GM12878 (cell line): Measurements from ENCODE around the gene GSTCD. TPM values are rescaled to one million over a fixed set of nuclear protein-coding genes. Genes with fewer than 3 reads are reported as not detected.

ENCODE experiments used
- ATAC-seq: fragments of 200-7000 bp; cut with Tn5 transposase; 3 replicates; pipeline ENCODE4 v1.9.1; 2020; ENCODE audit warnings: mild to moderate bottlenecking, moderate library complexity
- BruUV-seq: library from RNA; stranded (reverse); fragments of 400-500 nt; replicated peaks from 2 replicates; lab custom pipeline; 2021; lab: Mats Ljungman, UMichigan
- CTCF ChIA-PET: fragments of 300-600 bp; sonication (Branson Sonifier 250); formaldehyde crosslinking; extraction: SDS; loops from one replicate; lab custom pipeline; 2021; ENCODE audit warnings: inconsistent platforms; lab: Yijun Ruan, JAX
- POLR2A ChIA-PET: fragments of 350-600 bp; formaldehyde crosslinking; extraction: SDS; loops from one replicate; lab custom pipeline; 2021; ENCODE audit warnings: inconsistent platforms; lab: Charles Lee
- RAD21 ChIA-PET: fragments of 300-600 bp; sonication (Branson Sonifier 250); formaldehyde crosslinking; loops from one replicate; lab custom pipeline; 2023; ENCODE audit warnings: antibody characterized with exemption; ENCODE audit not compliant: unreplicated experiment; lab: Charles Lee
- SMC1A ChIA-PET: fragments of 300-600 bp; sonication (Branson Sonifier 250); formaldehyde crosslinking; loops from one replicate; lab custom pipeline; 2023; ENCODE audit not compliant: unreplicated experiment, uncharacterized antibody; lab: Charles Lee
- DNase-seq: peaks from one replicate; pipeline ENCODE4 v3.0.0-alpha.2; 2011; ENCODE audit warnings: low read depth, low spot score
- FAIRE-seq: peaks from 3 replicates; lab custom pipeline; 2011; peaks lifted over from hg19 to GRCh38; lab: Jason Lieb, UNC
- H2AFZ ChIP-seq: 2 replicates; pipeline ENCODE4 v1.6.0; 2011; ENCODE audit warnings: low read depth, low read length, control low read depth; ENCODE audit not compliant: control insufficient read depth
- H3K27ac ChIP-seq: 2 replicates; pipeline ENCODE4 v1.5.1; 2011; ENCODE audit warnings: control low read depth; ENCODE audit not compliant: control insufficient read depth, insufficient read depth
- H3K27me3 ChIP-seq, 2 experiments: replicated peaks in 1 of 2; 2 replicates each; pipeline versions ENCODE4 v1.6.0 to v1.6.1; 2011; ENCODE audit warnings: low read length in 1 of 2; ENCODE audit not compliant: control insufficient read depth in 2 of 2, insufficient read depth in 2 of 2
- H3K36me3 ChIP-seq, 2 experiments: 2 replicates each; pipeline ENCODE4 v1.5.1; 2011; ENCODE audit warnings: low read length in 1 of 2; ENCODE audit not compliant: control insufficient read depth in 2 of 2, insufficient read depth in 2 of 2
- H3K4me1 ChIP-seq: 2 replicates; pipeline ENCODE4 v1.6.1; 2011; ENCODE audit warnings: mild to moderate bottlenecking, low read length, moderate library complexity, mixed read lengths; ENCODE audit not compliant: control insufficient read depth, insufficient read depth
- H3K4me2 ChIP-seq: 2 replicates; pipeline ENCODE4 v1.6.0; 2011; ENCODE audit warnings: control low read depth; ENCODE audit not compliant: control insufficient read depth, insufficient read depth
- H3K4me3 ChIP-seq: fragments of 200-600 bp; sonication (generic); 2 replicates; pipeline ENCODE4 v1.5.1; 2016
- H3K79me2 ChIP-seq: 2 replicates; pipeline ENCODE4 v1.6.0; 2011; ENCODE audit warnings: low read length; ENCODE audit not compliant: control insufficient read depth, insufficient read depth
- H3K9ac ChIP-seq: 2 replicates; pipeline ENCODE4 v1.8.0; 2011; ENCODE audit warnings: low read length, control low read depth, mixed read lengths; ENCODE audit not compliant: control insufficient read depth, insufficient read depth
- H3K9me3 ChIP-seq: replicated peaks from 3 replicates; pipeline ENCODE4 v1.5.1; 2011; ENCODE audit warnings: mild to moderate bottlenecking, low read length; ENCODE audit not compliant: control insufficient read depth, insufficient read depth
- H4K20me1 ChIP-seq: 2 replicates; pipeline ENCODE4 v1.6.0; 2011; ENCODE audit not compliant: control insufficient read depth, insufficient read depth
- CEBPB ChIP-seq, 2 experiments: fragments of 150-350 bp in 1 of 2; IDR thresholded peaks; 2 replicates each; pipeline ENCODE4 v1.6.1; 2012 to 2014; ENCODE audit warnings: low read depth in 2 of 2, low read length in 2 of 2, borderline replicate concordance in 1 of 2, inconsistent platforms in 1 of 2
- EED ChIP-seq: sonication (generic); IDR thresholded peaks from 2 replicates; pipeline ENCODE4 v1.6.1; 2016; ENCODE audit warnings: antibody characterized with exemption, low read depth
- ETV6 ChIP-seq, 2 experiments: fragments of 450-650 bp in 1 of 2; IDR thresholded peaks in 1 of 2; conservative IDR thresholded peaks in 1 of 2; 2 replicates each; pipeline ENCODE4 v1.6.1; 2014; ENCODE audit warnings: antibody characterized with exemption in 1 of 2, borderline replicate concordance in 1 of 2, low read depth in 1 of 2, mild to moderate bottlenecking in 1 of 2, moderate library complexity in 1 of 2
- IKZF2 ChIP-seq, 2 experiments: fragments of 450-650 bp; IDR thresholded peaks; 2 replicates each; pipeline ENCODE4 v1.6.1; 2017; ENCODE audit warnings: mild to moderate bottlenecking in 2 of 2, moderate library complexity in 2 of 2
- MAX ChIP-seq: IDR thresholded peaks from 2 replicates; pipeline ENCODE4 v1.6.1; 2012; ENCODE audit warnings: low read depth, low read length, improper control_type of control experiment
- NFYB ChIP-seq: IDR thresholded peaks from 2 replicates; pipeline ENCODE4 v1.6.1; 2011; ENCODE audit warnings: low read depth, mild to moderate bottlenecking, low read length, improper control_type of control experiment, moderate library complexity; ENCODE audit not compliant: insufficient read depth
- RUNX3 ChIP-seq: IDR thresholded peaks from 2 replicates; pipeline ENCODE4 v1.6.1; 2012; ENCODE audit warnings: low read length, inconsistent platforms
- STAT1 ChIP-seq: fragments of 450-650 bp; conservative IDR thresholded peaks from 2 replicates; pipeline ENCODE4 v1.6.1; 2014; ENCODE audit warnings: antibody characterized with exemption, mild to moderate bottlenecking
- STAT3 ChIP-seq: IDR thresholded peaks from 2 replicates; pipeline ENCODE4 v1.6.1; 2011; ENCODE audit warnings: low read depth, low read length, improper control_type of control experiment
- TCF7 ChIP-seq: IDR thresholded peaks from 2 replicates; pipeline ENCODE4 v1.6.1; 2014; ENCODE audit warnings: antibody characterized with exemption, borderline replicate concordance
- USF2 ChIP-seq: IDR thresholded peaks from 2 replicates; pipeline ENCODE4 v1.6.1; 2011; ENCODE audit warnings: low read depth, low read length, improper control_type of control experiment, borderline replicate concordance
- ZNF622 ChIP-seq: fragments of 450-650 bp; IDR thresholded peaks from 2 replicates; pipeline ENCODE4 v1.6.1; 2017; ENCODE audit warnings: mild to moderate bottlenecking, inconsistent platforms
- WGBS: methylation state at CpG from one replicate; pipeline ENCODE4 v1.1.6; 2016; ENCODE audit warnings: low lambda C conversion rate; ENCODE audit not compliant: insufficient replicate concordance, insufficient coverage; ENCODE audit errors: missing lambda C conversion rate; 5-methylcytosine and 5-hydroxymethylcytosine counted together
- in situ Hi-C: fragments of 300-500 bp; cut with MboI; formaldehyde crosslinking; loops from 9 replicates; pipeline ENCODE4 v1.14.3; 2018; ENCODE audit warnings: mixed read lengths
- intact Hi-C: fragments of 100-400 bp; cut with micrococcal nuclease; formaldehyde crosslinking; loops from one replicate; pipeline ENCODE4 v1.14.2; 2022; ENCODE audit not compliant: unreplicated experiment
- polyA plus RNA-seq, 11 experiments: library from polyadenylated mRNA; depleted of rRNA in 4 of 11; unstranded in 6 of 11; stranded (reverse) in 5 of 11; fragments of >200 nt; fragmentation: Nextera tagmentation in 4 of 11; fragmentation: Illumina TruSeq in 1 of 11; extraction: Ambion mirVana in 4 of 11; extraction: Trizol in 1 of 11; gene quantifications; 1 replicate in 1 of 11; 2 replicates in 10 of 11; pipeline versions ENCODE4 v1.2.1 to v1.2.3, GENCODE V29; 2011 to 2016; ENCODE audit warnings: inconsistent platforms in 2 of 11, missing spikeins in 2 of 11, low read depth in 1 of 11
- total RNA-seq, 4 experiments: library from RNA; depleted of rRNA in 3 of 4; stranded (reverse); fragments of >200 nt in 3 of 4; fragmentation: Illumina TruSeq in 1 of 4; extraction: Trizol in 1 of 4; gene quantifications; 2 replicates each; pipeline versions ENCODE4 v1.2.1 to v1.2.3, GENCODE V29; 2013 to 2021

Gene GSTCD
- total and polyA plus RNA-seq, 10 of the 15 experiments (the other 5 are each of a cell fraction or from before 2014, with no cell fraction given) = 4.3 to 28.4 (median 14.1) TPM

GRCh38 chr4:105709081-105709450 is 482 bp downstream of the GSTCD start:
- ChIA-PET POLR2A (interaction anchor here (1.0 to 1.8 kb wide), 3 partner anchors 9 to 112 kb away, joined by 3 to 5 read pairs (median 4); no protein-coding TSS in a partner anchor), SMC1A (interaction anchor here (0.7 to 1.7 kb wide), 5 partner anchors 10 to 851 kb away, joined by 3 to 7 read pairs (median 3); no protein-coding TSS in a partner anchor), RAD21 (interaction anchor here (1.0 kb wide), 1 partner anchor 10 kb away, joined by 5 read pairs; no protein-coding TSS in a partner anchor), CTCF (interaction anchor here (0.6 to 7.0 kb wide), 4 partner anchors 86 to 213 kb away, joined by 3 to 106 read pairs (median 4); no protein-coding TSS in a partner anchor)
- Histone ChIP-seq H2AFZ (peak overlapping the region; percentile 88), H3K4me2 (peak overlapping the region; percentile 86), H3K79me2 (peaks cover 76% of the 10 kb centered on the region), H3K4me3 (peak overlapping the region; percentile 99), H3K27ac (peak overlapping the region; percentile 81), H4K20me1 (no peaks in the 10 kb centered on the region), H3K9ac (peak overlapping the region; percentile 95), H3K36me3 (no peaks in the 10 kb centered on the region; a peak in 1 of 4 replicates), H3K27me3 (no peaks in the 10 kb centered on the region), H3K9me3 (no peaks in the 10 kb centered on the region; the same call in 1 of the 3 replicates), H3K4me1 (no peaks in the 10 kb centered on the region)
- ATAC-seq (peak; percentile 62), FAIRE-seq (no peak), DNase-seq (no peak)
- BruUV-seq = TSS peak; percentile 73
- in situ Hi-C loops (no loop called here), intact Hi-C loops (no loop called here)
- no peak for TF ChIP-seq TCF7
- TF ChIP-seq STAT3 = no peak
- no peak for TF ChIP-seq MAX
- under 1% methylated on average over 11 of the region's 11 CpGs for WGBS

DNA sequence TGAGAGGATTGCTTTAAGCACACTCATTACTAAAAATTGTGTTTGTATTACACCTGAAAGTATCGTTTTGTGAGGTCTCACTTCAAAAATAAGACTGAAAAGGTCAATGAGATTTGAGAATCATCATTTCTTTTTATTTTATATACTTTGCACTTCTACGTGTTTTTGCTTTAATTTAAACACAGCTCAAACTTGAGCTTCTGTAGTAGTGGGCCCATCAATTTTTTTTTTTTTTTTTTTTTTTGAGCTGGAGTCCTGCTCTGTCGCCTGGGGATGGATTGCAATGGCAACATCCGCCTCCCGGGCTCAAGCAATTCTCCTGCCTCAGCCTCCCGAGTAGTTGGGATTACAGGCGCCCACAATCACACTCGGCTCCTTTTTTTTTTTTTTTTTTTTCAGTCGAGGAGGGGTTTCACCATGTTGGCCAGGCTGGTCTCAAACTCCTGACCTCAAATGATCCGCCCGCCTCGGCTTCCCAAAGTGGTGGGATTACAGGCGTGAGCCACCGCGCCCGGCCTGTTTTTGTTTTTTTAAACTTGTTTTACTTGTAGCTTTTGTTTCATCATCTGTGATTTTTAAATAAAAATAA is 1.5 kb downstream of the GSTCD start:
- RAD21 ChIA-PET = interaction anchor here (0.6 to 3.2 kb wide), 9 partner anchors 9 to 1015 kb away, joined by 3 to 17 read pairs (median 4); no protein-coding TSS in a partner anchor
- ATAC-seq (no peak), FAIRE-seq (no peak), DNase-seq (no peak)
- Histone ChIP-seq H4K20me1 (no peaks in the 10 kb centered on the region), H3K4me3 (peak overlapping the region; percentile 99), H3K27me3 (no peaks in the 10 kb centered on the region), H3K9me3 (no peaks in the 10 kb centered on the region; the same call in 1 of the 3 replicates), H3K36me3 (no peaks in the 10 kb centered on the region), H3K27ac (peak overlapping the region; percentile 81; the same call in 1 of the 2 replicates), H3K4me2 (peak overlapping the region; percentile 86), H3K4me1 (peaks cover 2% of the 10 kb centered on the region; the same call in 1 of the 2 replicates), H2AFZ (no peak overlapping the region), H3K79me2 (peaks cover 74% of the 10 kb centered on the region), H3K9ac (no peak overlapping the region; the same call in 1 of the 2 replicates)
- intact Hi-C loops (loop anchor here (10.0 kb wide), 1 partner anchor 565 kb away; the partner anchor contains the start of gene TET2), in situ Hi-C loops (no loop called here)
- no peak for TF ChIP-seq STAT1
- TF ChIP-seq NFYB = no peak
- TF ChIP-seq EED = no peak
- TF ChIP-seq ZNF622 = no peak
- no peak for TF ChIP-seq USF2
- no peak for TF ChIP-seq RUNX3
- no peak for TF ChIP-seq IKZF2 (IDR thresholded peaks at IDR 0.05)
- no peak for TF ChIP-seq ETV6 (conservative IDR thresholded peaks at IDR 0.05 in 1 of 2, IDR thresholded peaks at IDR 0.05 in 1 of 2; ENCODE audit: borderline replicate concordance in 1 of 2, low read depth in 1 of 2)
- TF ChIP-seq CEBPB (IDR thresholded peaks at IDR 0.05; ENCODE audit: borderline replicate concordance in 1 of 2, low read depth in 2 of 2, low read length in 2 of 2) = no peak
- 89% methylated on average over 13 of the region's 16 CpGs for WGBS
- no TSS peak for BruUV-seq
- POLR2A ChIA-PET = interaction anchor here (0.6 to 2.4 kb wide), 6 partner anchors 9 to 1406 kb away, joined by 4 to 7 read pairs (median 5); partner anchors contain the start of gene PPA2
- SMC1A ChIA-PET = interaction anchor here (0.7 to 2.4 kb wide), 14 partner anchors 9 to 852 kb away, joined by 3 to 10 read pairs (median 4); partner anchors contain the start of gene PPA2
- CTCF ChIA-PET = interaction anchor here (0.6 to 7.0 kb wide), 7 partner anchors 8 to 237 kb away, joined by 3 to 106 read pairs (median 3); partner anchors contain the start of gene PPA2
